Glomerular visceral epithelial cell (primary cell): ENCODE results near the gene OSBP2.
"Not testable (repeated sequence)": the region's sequence is repeated elsewhere in the genome, so short reads cannot be mapped to it uniquely, and the experiment has no call there.

Experiments
- DNase-seq: peaks from one replicate; pipeline ENCODE4 v3.0.0-alpha.2; 2016; ENCODE audit errors: extremely low spot score

OSBP2 gene

GRCh38 chr22:30679895-30680690 lies 14.6 kb upstream of the OSBP2 start:
- DNase-seq = not testable (repeated sequence)

GRCh38 chr22:30680991-30681770 lies 13.5 kb upstream of the OSBP2 start:
- DNase-seq = no peak

- DNase-seq = no peak
Observed at GRCh38 chr22:30681831-30682230, 12.8 kb upstream of the OSBP2 start.

- no peak for DNase-seq
Observed at GRCh38 chr22:30685178-30685577, 9.5 kb upstream of the OSBP2 start.

- DNase-seq = no peak
Observed at GRCh38 chr22:30687358-30687757, 7.3 kb upstream of the OSBP2 start.

- DNase-seq = no peak
Observed at GRCh38 chr22:30689622-30690021, 5.1 kb upstream of the OSBP2 start.

GRCh38 chr22:30691204-30691603 lies 3.5 kb upstream of the OSBP2 start:
- no peak for DNase-seq

GRCh38 chr22:30694171-30694639 lies 469 bp upstream of the OSBP2 start:
- DNase-seq = peak; percentile 47

- no peak for DNase-seq
Observed at GRCh38 chr22:30695351-30695851, 727 bp downstream of the OSBP2 start.

- no peak for DNase-seq
Observed at GRCh38 chr22:30695871-30696655, 1.4 kb downstream of the OSBP2 start.

GRCh38 chr22:30697975-30698374 lies 3.3 kb downstream of the OSBP2 start:
- DNase-seq = no peak

- DNase-seq = no peak
Observed at GRCh38 chr22:30701872-30702271, 7.2 kb downstream of the OSBP2 start.

- DNase-seq = no peak
Observed at GRCh38 chr22:30702856-30703255, 8.2 kb downstream of the OSBP2 start.

- no peak for DNase-seq
Observed at GRCh38 chr22:30704978-30705377, 10.3 kb downstream of the OSBP2 start.

- no peak for DNase-seq
Observed at GRCh38 chr22:30705710-30706651, 11.3 kb downstream of the OSBP2 start.

GRCh38 chr22:30709980-30710379 lies 15.3 kb downstream of the OSBP2 start:
- not testable (repeated sequence) for DNase-seq

- no peak for DNase-seq
Observed at GRCh38 chr22:30712094-30712493, 17.4 kb downstream of the OSBP2 start.

GRCh38 chr22:30714062-30714461 lies 19.4 kb downstream of the OSBP2 start:
- DNase-seq = no peak

GRCh38 chr22:30717331-30717921 lies 22.8 kb downstream of the OSBP2 start:
- DNase-seq = peak; percentile 27

GRCh38 chr22:30717952-30718351 lies 23.3 kb downstream of the OSBP2 start:
- DNase-seq = no peak
